HG02885 (cell line): ENCODE results near the gene SASH1.

Source experiments
- ATAC-seq: cut with Tn5 transposase; IDR thresholded peaks from one replicate; pipeline ENCODE4 v1.9.1; 2021; ENCODE audit warnings: mild to moderate bottlenecking; ENCODE audit not compliant: unreplicated experiment, poor library complexity

The SASH1 gene

DNA sequence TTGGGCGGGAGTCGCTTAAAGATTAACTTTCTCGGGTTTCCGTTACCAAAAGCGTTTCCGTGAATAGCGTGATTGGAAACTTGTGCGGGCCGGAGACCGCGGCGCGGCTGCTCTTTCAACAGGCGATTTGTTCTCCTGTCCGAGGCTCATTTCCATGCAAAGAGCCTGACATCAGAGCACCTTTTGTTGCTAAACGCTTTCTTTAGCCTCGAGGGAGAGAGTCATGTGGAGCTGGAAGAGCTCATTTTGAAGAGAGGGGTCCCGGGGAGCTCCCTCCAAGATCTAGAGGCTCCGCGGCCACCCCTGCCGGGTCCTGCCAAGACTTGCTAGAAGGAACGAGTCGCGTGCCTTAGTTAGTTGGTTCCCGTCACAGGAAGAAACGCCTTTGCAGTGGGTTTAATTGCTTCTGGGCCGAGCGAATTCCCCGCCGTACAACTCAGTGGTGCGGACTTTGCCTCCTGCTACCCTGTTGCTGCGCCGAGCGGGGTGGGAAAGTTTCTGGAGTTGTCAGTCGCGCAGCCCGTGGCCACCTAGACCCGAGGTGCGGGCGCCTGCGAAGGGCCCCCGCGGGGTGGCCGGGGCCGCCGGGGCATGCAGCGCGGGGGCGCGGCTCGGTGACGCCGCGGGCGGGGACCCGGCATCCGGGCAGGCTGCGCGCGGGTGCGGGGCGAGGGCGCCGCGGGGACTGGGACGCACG, at the start of gene SASH1:
TSS of gene SASH1 (plus strand) at position 489 of the 697 bp plus-strand sequence. CDS start 230 bp downstream, outside the sequence.
- peak; percentile 47 for ATAC-seq

DNA sequence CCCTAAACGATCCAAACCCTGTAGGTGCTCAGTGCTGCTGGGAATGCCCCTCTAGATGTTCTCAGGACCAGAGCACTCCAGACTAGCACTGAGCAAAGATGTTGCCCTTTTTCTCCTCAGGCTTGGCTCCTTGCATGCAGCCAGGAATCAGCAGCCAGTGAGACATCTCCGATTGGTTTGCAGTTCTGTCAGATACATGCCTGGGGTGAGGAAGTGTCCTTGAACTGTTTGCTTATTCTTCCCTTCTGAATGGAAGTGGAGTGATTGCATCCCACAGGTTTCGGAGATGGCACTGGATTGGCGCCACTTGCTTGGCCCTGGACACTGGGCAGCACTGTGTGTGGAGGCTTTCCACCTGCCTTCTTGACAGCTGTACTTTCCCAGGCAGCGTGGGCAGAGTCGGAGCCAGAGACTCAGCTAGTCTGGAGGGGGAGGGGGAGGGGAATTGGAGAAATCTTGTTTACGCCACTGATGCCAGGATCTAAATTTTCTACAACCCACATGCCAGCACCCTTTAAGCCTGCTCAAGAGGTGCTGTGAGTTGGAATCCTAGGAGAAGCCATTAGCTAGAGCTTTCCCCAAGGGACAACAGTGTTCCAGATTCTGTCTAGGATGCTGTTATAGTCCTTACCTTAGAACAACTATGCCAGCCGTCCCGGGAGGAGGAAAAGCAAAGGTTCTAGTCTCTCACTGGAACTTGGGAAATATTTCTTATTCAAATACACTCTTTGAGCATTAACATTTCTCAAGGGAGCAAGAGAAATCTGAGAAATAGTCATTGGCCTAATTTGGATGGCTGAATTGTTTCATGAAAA, 49.2 kb upstream of the SASH1 start:
- ATAC-seq, result no peak

GRCh38 chr6:148294059-148294458, 48.6 kb upstream of the SASH1 start:
- no peak for ATAC-seq

DNA sequence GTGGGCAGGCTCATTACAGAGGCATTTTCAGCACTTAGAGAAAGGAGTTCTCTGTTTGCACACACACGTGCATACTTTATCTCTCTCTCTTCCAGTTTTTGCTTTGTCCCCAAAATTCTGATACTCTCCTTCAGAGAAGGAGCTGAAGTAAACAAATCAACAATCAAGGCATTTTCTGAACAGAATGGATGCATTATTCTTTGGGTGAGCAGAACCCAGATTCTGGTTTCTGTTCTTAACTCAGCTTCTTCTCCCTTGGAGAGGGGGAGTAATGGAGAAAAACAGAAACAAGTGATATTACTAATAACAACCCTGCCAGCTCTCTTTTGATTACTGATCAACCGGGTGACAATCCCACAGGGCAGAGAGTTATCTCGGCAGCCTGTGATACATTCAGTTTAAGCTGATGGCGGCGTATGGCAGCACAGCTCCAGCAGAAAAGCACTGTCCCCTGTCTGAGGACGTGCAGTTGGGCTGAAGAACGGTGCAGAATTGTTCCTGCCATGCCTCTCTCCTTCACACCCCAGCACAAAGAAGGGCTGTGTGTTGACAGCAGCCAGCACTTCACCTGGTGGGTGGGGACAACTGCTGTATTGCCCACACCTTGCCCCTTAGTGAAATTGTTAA, 47.3 kb upstream of the SASH1 start:
- ATAC-seq, result no peak

- no peak for ATAC-seq
These were observed 45.9 kb upstream of the SASH1 start for GRCh38 chr6:148296771-148297170.

DNA sequence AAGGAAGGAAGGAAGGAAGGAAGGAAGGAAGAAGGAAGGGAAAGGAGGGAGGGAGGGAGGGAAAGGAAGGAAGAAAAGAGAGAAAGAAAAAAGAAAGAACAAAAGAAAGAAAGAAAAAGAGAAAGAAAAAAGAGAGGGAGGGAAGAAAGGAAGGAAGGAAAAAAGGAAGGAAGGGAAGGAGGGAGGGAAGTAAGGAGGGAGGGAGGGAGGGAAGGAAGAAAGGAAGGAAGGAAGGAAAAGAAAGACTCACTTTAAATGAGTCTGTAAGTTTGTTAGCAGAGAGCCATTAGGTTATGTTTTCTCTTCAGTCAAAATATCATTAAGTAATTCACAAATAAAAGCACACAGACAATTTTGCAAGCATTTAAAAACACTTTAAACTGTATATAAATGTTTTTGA, 44.0 kb upstream of the SASH1 start:
- no peak for ATAC-seq

- ATAC-seq, result no peak
These were observed 39.0 kb upstream of the SASH1 start for GRCh38 chr6:148303616-148304015.

GRCh38 chr6:148304976-148305375, 37.7 kb upstream of the SASH1 start:
- ATAC-seq, result no peak

GRCh38 chr6:148306286-148306685, 36.4 kb upstream of the SASH1 start:
- no peak for ATAC-seq

DNA sequence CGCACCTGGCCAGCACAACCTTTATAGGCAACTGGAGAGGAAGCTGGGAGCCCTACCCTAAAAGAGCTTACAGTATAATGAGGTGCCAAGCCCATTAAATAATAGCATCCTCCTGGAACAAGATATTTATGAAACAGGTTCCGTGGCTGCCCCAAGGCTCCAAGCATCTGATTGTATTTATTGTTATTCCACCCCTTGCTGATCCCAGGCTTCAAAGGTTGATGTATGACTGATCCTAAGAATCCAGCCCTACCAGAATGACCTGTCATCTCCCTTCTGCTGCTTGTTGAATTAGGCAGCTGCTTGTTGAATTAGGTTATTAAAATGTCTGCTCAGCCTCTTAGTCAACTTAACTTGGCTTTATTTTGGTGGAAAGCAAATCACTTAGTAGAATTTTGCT, 35.2 kb upstream of the SASH1 start:
- ATAC-seq, result no peak

- no peak for ATAC-seq
These were observed 33.3 kb upstream of the SASH1 start for GRCh38 chr6:148309301-148309700.

GRCh38 chr6:148311966-148312669, 30.5 kb upstream of the SASH1 start:
- no peak for ATAC-seq

DNA sequence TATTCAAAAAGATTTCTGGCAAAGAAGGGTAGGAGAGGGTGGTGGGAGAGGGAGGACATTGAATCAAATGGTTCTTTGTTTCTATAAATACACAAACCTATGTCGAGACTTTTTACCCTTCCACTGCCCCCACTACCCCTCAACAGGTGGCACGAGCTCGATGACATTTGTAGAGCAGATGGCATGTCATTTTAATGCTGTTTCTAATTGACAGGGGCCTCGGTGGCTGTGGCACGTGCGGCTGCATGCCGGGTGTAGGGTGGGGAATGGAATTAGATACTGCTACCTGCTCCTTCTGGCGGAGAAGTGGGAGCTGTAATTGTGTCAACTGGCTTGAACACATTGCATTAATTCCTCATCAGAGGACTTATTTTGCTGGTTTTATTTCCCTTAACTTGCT, 29.1 kb upstream of the SASH1 start:
- no peak for ATAC-seq

GRCh38 chr6:148316308-148316707, 26.3 kb upstream of the SASH1 start:
- ATAC-seq, result no peak

DNA sequence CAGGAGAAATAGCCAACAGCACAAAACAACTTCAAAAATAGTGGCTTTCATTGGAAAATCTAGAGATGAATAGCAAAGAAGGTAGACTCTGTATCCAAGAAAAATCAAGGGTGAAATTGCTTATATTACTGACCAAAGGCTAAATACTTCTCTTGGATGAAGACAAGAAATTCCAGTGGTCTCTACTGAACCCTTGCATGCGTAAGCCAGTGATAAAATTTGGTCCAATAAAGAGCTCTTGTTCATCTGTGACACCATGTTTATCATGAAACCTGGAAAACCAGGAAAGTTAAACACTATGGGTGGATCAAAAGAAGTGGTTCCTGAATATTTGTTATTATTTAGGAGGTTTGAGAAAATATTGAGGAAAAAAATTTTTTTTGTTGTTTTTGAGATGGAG, 25.6 kb upstream of the SASH1 start:
- no peak for ATAC-seq

DNA sequence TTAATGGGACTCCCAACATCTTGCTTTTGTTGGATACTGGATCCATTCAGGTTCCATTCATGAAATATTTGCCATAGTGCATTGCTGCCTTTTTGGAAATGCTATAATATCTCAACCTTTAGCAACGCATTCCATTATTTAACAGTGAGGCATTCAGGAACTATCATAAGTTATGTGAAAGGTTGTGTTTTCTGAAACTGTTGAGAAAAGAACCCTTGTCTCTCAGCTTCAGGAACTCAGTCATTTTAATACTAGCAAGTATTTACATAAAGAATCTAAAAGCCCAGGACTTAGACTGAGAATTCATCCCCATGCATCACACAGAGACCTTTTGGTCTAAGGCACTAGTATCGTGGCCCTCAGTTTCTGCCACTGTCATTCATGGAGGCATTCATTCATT, 24.9 kb upstream of the SASH1 start:
- no peak for ATAC-seq

DNA sequence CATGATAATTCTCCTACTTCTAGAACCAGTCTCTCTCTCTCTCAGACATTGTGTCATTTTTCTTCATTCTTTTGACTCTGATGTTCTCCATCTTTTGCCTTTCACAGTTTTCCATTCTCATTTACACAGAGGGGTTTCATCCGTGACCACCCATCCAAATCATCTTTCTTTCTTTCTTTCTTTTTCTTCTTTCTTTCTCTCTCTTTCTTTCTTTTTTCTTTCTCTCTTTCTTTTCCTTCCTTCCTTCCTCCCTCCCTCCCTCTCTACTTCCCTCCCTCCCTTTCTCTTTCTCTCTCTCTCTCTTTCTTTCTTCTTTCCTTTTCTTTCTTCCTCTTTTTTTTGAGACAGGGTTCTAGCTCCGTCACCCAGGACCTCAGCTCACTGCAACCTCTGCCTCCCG, 19.9 kb upstream of the SASH1 start:
- no peak for ATAC-seq

DNA sequence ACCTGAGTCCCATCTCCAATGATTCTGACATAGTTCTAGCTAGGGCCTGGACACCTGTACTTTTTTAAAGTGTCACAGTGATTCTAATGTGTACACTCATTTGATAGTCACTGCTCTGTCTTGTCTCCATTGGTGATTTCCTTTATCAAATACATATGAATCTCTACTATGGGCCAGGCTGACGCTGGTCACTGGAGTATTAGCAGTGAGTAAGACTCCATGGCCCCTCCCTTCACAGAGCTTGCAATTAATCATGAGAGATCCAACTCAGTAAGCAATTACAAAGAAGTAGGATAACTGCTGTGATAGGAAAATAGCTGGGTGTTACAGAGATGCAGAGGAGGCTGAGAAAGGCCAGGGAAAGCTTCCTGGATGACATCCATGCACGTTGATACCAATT, 19.3 kb upstream of the SASH1 start:
- ATAC-seq, result no peak

- no peak for ATAC-seq
These were observed 18.2 kb upstream of the SASH1 start for GRCh38 chr6:148324297-148324985.
